Suppressor macrophage (primary cell): Measurements from ENCODE around the gene HRC.

Experiments used
- DNase-seq, 4 experiments: peaks; one replicate each; pipeline ENCODE4 v3.0.0-alpha.2; 2020 to 2022

Gene HRC

DNA sequence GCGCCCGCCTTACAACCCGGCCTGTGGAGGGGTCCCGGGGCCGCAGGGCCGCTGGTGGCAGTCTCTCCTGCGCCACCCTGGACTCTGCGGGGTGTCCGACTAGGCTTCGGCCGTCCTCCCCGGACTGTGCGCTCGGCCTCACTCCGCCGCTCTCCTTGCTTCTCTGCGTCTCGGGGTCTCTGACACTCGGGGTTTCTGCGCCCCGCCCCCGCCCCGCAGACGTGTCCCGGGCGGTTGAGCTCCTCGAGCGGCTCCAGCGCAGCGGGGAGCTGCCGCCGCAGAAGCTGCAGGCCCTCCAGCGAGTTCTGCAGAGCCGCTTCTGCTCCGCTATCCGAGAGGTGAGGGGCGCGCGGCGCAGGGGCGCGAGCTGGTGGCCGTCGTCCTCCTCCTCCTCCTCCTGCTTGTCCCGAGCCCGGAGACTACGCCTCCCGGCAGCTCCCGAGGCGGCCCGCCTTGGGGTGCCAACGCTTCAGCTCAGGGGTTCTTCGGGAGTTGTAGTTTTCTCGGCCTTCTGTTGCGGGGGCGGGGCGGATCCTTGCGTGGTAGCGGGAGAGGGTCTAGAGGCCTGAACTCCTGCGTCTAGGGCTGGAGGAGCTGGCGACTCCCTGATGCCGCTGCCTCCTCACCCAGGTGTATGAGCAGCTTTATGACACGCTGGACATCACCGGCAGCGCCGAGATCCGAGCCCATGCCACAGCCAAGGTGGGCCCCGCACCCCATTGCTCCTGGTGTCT, 40.4 kb downstream of the HRC start:
- DNase-seq = peak; percentile 62 to 78 (median 70)

DNA sequence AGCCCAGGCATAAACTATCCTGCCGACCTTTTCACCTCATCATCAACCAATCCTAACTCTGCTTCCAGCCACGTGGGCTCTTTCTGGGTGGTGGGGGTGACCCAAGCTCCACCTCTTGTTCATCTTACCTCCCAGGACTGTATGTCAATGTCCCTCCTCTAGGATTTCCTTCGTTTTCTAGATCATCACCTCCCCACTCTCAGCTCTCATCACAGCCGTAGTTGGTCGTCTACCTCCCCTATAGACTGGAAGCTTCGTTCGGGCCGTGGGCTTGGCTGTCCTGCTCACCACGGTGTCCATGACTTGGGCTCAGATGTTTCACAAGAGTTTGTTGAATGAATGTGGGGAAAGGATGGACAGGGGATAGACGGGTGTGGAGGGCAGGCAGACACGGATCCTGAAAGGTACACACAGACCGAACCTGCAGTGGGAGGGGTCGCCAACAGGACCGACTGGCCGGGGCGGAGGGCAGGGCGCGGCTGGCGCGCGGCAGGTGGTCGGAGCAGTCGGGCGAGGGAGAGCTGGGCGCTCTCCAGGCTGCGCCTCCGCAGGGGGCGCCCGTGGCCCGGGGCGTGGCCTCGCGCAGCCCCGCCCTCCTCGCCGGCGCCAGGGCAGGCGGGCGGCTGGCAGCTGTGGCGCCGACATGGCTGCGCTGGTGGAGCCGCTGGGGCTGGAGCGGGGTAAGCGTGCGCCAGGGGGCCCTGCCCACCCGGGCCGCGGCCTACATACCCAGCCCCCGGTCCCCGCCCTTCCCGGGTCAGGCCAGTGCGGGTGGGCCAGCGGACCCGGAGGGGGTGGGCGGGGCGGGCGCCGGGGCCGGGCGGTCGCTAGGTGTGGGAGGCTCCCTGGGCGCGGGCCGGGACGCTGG, 41.2 kb downstream of the HRC start, which contains the start of gene LIN7B:
Gene LIN7B (plus strand): TSS at position 609 of the 868 bp plus-strand sequence. CDS start 35 bp downstream, at position 644.
- peak; percentile 80 to 92 (median 88) for DNase-seq

DNA sequence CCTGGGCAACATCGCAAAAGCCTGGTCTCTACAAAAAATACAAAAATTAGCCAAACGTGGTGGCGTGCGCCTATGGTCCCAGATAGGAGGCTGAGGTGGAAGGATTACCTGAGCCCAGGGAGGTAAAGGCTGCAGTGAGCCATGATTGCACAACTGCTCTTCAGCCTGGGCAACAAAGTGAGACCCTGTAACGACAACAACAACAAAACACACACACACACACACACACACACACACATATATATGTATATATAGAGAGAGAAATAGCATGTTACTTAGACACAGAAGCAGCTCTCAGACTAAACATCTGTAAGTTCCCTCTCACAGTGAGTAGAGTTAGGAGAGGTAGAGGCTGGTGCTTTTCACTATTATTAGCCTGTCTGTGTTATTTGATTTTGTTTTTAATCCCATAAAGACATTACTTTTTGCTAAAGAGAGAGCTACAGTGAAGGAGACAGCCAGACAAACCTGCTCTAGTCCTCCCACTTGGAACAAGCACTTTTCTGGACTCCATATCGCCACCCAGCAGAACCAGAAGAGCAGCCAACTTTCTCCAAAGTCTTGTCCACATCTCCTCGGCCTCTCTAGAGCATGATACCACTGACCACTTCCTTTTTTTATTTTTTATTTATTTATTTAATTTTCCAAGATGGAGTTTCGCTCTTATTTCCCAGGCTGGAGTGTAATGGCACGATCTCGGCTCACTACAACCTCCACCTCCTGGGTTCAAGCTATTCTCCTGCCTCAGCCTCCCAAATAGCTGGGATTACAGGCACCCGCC, 43.8 kb downstream of the HRC start:
- DNase-seq = peak in 2 of 4 experiments; percentile 20 to 33

DNA sequence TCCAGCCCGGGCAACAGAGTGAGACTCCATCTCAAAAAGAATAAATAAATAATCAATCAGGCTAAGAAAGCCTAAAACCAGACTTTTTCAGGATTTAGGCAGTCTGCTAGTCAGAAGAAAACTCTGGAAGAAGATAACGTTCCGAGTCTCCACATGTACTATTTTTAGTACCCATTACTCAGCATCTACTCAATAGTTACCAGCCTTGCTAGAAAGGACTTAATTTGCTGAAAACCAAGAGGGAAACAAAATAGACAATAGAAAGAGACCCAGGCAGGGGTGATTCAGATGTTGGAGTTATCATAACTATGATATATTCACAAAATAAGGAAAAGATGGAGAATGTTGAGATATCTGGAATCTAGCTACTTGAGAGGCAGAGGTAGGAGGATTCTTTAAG, 44.6 kb downstream of the HRC start:
- DNase-seq = no peak

DNA sequence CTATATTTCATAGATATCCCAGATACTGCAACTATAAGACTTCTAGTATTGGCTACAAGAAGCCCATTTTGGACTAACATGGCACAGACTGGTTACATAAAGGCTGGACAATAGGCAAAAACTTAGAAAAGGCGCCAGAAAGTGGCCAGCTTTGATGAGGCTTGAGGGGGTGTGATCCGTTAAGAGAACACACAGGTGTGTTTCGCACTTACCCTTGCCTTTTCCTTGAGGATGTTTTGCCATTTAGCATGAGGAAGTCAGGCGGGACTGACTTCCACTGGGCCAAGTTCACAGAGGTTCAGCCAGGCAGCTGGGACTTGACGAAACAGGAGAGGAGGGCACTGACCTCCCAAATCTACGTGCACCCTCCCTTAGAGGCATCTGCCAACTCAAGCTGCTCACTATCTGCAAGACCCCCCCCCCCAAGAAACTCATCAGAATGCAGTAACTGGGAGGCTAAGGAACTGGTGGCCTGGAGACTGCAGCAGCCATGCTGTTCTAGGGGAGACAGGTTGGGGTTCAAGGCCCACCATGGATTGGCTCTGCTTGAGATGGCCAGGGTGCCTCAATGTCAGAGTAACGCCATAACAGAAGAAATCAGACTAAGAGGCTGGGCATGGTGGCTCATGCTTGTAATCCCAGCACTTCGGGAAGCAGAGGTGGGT, 45.5 kb downstream of the HRC start:
- no peak for DNase-seq

DNA sequence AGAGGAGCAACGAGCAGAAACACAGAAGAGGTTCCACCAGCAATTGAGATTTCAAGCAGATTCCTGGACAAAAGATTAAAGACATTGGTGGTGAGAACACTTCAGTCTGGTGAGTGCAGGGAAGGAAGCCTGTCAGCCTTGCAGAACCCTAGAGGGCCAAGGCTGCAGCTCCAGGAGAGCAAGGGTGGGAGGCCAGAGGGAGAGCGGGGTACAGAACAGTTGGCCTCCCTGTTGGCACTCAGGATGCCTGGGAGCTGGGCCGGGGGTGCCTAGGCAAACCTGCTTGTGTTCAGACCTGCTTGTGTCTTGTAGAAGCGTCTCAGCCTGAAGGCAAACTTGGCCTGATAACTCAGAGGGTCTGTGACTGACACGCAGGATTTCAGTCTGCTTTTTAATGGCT, 46.1 kb downstream of the HRC start:
- DNase-seq = no peak

DNA sequence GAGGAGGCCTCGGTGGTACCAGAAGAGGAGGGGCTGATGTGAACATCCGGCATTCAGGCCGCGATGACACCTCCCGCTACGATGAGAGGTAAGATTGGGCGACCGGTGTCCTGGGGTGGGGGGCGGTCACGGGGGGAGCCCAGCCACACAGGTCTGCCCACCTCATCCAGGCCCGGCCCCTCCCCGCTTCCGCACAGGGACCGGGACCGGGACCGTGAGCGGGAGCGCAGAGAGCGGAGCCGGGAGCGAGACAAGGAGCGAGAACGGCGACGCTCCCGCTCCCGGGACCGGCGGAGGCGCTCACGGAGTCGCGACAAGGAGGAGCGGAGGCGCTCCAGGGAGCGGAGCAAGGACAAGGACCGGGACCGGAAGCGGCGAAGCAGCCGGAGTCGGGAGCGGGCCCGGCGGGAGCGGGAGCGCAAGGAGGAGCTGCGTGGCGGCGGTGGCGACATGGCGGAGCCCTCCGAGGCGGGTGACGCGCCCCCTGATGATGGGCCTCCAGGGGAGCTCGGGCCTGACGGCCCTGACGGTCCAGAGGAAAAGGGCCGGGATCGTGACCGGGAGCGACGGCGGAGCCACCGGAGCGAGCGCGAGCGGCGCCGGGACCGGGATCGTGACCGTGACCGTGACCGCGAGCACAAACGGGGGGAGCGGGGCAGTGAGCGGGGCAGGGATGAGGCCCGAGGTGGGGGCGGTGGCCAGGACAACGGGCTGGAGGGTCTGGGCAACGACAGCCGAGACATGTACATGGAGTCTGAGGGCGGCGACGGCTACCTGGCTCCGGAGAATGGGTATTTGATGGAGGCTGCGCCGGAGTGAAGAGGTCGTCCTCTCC, 47.4 kb downstream of the HRC start:
- DNase-seq = no peak

DNA sequence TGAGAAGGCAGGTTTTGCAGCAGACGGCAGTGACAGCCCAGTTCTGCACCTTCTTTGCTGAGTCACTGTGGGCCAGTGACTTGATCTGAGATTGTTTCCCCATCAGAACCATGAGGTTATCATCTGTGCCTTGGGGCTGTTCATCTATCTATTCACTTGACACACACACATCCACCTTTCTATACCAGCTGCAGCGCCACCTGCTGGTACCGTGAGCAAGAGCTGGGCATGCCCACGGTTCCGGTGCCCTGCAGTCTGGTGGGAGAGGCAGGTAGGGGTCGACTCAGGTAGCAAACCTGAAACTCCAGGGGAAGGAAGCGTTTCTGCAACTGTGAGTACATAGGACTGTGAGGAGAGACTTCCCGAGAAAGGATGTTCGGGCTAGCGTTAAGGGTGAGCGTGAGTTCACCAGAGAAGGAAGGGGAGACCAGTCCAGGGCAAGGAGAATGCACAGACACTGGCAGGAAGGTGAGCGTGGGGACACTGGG, 48.5 kb downstream of the HRC start:
- DNase-seq = peak; percentile 46 to 80 (median 60)

DNA sequence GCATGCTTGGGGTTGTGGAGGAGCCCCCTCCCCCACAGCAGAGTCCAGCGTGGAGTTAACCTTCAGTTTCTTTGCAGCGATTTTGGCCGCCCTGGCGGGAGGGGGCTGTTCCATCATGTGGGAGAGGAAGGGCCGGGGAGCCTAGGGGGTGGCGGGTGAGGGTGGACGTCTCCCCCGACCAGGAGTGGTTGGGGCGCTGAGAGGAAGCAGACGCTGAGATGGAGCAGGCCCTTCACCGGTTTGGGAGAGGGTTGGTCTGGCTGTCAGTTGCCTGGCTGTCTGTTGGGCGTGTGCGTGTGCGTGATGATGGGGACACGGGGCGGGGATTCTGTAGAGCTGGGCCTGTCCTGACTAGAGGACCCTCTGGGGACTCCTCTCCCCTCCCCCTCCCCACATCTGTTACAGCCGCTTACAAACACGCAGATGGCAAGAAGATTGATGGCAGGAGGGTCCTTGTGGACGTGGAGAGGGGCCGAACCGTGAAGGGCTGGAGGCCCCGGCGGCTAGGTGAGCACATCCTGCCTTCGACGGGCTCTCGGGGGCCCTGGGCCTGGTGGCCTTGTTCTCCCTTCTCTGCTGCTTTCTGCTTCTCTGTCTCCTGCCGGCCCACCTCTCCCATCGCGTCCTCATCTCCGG, 50.8 kb downstream of the HRC start:
- no peak for DNase-seq

DNA sequence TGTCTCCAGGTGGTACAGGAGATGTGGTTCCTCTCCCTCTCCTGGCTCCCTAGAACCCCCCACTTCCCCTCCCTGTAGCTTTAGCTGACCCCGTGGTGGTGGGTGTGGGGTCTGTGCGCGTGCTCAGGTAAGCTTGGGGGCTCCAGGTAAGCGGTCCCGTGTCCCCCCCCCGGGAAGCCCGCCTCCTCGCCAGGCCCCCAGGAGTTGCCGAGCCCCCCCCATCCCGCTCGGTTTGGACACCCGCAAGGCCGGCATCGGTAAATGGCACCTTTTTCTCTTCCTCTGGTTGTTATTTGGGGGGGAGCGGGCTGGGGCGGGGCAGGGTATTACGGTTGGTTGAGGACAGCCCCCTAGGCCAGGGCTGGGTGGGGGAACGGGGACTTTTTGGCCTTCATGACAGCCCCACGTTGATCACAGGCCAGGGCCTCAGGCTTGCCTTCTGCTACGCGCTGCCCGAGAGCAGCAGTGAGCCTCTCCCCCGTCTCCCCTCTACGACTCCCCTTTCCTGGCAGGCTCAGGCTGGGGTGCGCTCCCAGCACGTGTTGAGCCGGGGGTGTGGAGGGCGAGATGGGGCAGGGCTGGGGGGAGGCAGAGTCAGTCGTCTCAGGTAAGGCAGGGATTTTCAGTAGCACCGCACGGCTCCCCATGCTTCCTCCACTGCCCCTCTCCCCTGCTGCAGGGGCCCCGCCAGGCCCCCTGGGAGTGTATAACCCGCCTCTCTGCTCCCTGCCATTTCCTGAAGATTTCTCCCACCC, 51.7 kb downstream of the HRC start:
- no peak for DNase-seq

DNA sequence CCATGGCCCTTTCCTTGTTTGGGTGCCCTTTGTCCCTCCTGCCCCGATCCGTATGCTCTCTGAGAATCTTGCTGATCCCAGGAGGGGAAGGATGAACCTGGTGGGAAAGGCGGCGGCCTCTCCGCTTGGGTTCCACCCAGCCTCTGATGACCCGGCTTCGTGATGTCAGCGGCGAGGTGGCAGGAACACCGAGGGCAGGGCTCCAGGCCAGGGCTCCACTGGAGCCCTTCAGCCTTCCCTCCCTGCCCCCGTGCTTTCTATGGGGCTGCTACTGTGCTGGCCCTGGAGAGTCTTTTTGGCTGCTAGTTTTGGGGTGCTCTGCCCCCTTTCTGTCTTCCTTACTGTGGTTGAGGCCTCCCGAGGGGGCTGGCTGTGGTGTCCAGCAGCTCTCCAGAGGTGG, 52.9 kb downstream of the HRC start:
- DNase-seq = no peak
